ENCODE data around the gene RUSC1. TPM values are rescaled to one million over a fixed set of nuclear protein-coding genes. Genes with fewer than 3 reads are reported as not detected.

RUSC1 gene
- total RNA-seq, 4 donors from 2014 or later = 13.8 to 49.1 (median 35.9) TPM

DNA sequence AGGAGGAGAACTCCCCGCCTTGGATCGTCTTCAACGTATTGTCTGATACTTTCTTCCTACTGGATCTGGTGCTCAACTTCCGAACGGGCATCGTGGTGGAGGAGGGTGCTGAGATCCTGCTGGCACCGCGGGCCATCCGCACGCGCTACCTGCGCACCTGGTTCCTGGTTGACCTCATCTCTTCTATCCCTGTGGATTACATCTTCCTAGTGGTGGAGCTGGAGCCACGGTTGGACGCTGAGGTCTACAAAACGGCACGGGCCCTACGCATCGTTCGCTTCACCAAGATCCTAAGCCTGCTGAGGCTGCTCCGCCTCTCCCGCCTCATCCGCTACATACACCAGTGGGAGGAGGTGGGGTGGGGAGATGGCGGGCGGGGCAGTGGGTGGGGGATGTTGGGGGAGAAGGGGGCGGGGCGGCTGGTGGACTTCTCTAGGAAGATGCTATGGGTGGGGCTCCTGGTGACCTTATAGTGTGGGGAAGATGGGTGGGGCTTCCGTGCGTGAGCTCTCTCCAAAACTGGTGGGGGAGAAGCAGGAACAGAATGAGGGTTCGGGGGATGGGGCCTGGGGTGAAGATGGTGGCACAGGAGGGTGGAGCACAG lies 38.1 kb upstream of the RUSC1 start:
- Histone ChIP-seq H3K4me3 (no peak overlapping the region), H3K27ac (no peak overlapping the region), H3K36me3 (no peaks in the 10 kb centered on the region), H3K4me1 (peaks cover 0 to 9% of the 10 kb centered on the region in 2 donors), H3K9me3 (no peaks in the 10 kb centered on the region), H3K27me3 (no peaks in the 10 kb centered on the region)
- DNase-seq = no peak
- intact Hi-C loops (cut with DNase I; ENCODE audit: low total_unique reads) = no loop called here
- TF ChIP-seq, protein P1, sequence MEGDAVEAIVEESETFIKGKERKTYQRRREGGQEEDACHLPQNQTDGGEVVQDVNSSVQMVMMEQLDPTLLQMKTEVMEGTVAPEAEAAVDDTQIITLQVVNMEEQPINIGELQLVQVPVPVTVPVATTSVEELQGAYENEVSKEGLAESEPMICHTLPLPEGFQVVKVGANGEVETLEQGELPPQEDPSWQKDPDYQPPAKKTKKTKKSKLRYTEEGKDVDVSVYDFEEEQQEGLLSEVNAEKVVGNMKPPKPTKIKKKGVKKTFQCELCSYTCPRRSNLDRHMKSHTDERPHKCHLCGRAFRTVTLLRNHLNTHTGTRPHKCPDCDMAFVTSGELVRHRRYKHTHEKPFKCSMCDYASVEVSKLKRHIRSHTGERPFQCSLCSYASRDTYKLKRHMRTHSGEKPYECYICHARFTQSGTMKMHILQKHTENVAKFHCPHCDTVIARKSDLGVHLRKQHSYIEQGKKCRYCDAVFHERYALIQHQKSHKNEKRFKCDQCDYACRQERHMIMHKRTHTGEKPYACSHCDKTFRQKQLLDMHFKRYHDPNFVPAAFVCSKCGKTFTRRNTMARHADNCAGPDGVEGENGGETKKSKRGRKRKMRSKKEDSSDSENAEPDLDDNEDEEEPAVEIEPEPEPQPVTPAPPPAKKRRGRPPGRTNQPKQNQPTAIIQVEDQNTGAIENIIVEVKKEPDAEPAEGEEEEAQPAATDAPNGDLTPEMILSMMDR (IDR thresholded peaks at IDR 0.05) = no peak
- no peak for TF ChIP-seq POLR2A (IDR thresholded peaks at IDR 0.05)

DNA sequence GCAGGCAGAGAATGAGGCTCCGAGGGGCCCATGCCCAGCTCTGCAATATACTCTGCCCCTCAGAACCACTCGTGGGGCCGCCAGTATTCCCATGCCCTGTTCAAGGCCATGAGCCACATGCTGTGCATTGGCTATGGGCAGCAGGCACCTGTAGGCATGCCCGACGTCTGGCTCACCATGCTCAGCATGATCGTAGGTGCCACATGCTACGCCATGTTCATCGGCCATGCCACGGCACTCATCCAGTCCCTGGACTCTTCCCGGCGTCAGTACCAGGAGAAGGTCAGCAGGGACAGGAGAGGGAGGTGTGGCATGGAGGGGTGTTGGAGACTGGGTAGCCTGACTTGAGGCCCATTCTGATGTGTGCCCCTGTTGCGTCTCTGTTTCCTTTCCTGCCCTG lies 36.2 kb upstream of the RUSC1 start:
- H3K27me3 ChIP-seq = no peaks in the 10 kb centered on the region
- H3K27ac ChIP-seq = no peak overlapping the region
- intact Hi-C loops (cut with DNase I; ENCODE audit: low total_unique reads) = no loop called here
- H3K9me3 ChIP-seq = no peaks in the 10 kb centered on the region
- H3K36me3 ChIP-seq = no peaks in the 10 kb centered on the region
- no peaks in the 10 kb centered on the region for H3K4me1 ChIP-seq
- H3K4me3 ChIP-seq = no peak overlapping the region
- TF ChIP-seq, protein P1 (IDR thresholded peaks at IDR 0.05) = no peak
- no peak for TF ChIP-seq POLR2A (IDR thresholded peaks at IDR 0.05)
- DNase-seq = no peak

DNA sequence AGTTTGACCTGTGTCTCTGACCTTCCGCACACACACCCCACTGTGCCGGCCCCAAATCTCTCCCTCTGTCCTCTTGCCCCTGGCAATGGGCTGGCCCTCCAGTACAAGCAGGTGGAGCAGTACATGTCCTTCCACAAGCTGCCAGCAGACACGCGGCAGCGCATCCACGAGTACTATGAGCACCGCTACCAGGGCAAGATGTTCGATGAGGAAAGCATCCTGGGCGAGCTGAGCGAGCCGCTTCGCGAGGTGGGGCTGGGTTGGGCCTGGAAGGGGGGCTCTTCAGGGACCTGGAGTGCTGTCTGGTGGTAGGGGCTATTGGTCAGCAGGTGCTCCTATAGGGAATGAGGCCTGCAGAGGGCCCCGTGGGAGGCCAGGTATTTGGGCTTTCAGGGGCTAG lies 35.6 kb upstream of the RUSC1 start:
- no peaks in the 10 kb centered on the region for H3K9me3 ChIP-seq
- no peaks in the 10 kb centered on the region for H3K4me1 ChIP-seq
- TF ChIP-seq, protein P1 (IDR thresholded peaks at IDR 0.05) = no peak
- TF ChIP-seq POLR2A (IDR thresholded peaks at IDR 0.05) = no peak
- DNase-seq = no peak
- intact Hi-C loops (cut with DNase I; ENCODE audit: low total_unique reads) = no loop called here
- no peaks in the 10 kb centered on the region for H3K36me3 ChIP-seq
- H3K27me3 ChIP-seq = no peaks in the 10 kb centered on the region
- no peak overlapping the region for H3K4me3 ChIP-seq
- H3K27ac ChIP-seq = no peak overlapping the region

DNA sequence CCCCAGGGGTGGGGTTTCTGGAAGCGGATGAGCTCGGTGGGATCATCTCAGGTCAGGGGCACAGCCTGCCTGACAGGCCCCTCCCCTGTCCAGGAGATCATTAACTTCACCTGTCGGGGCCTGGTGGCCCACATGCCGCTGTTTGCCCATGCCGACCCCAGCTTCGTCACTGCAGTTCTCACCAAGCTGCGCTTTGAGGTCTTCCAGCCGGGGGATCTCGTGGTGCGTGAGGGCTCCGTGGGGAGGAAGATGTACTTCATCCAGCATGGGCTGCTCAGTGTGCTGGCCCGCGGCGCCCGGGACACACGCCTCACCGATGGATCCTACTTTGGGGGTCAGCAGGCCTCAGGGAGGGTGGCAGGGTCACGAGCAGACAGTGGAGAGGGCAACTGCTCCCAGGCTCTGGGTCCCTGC lies 35.1 kb upstream of the RUSC1 start:
- Histone ChIP-seq H3K27ac (no peak overlapping the region), H3K27me3 (no peaks in the 10 kb centered on the region), H3K4me1 (no peaks in the 10 kb centered on the region), H3K4me3 (no peak overlapping the region), H3K9me3 (no peaks in the 10 kb centered on the region), H3K36me3 (no peaks in the 10 kb centered on the region)
- intact Hi-C loops (cut with DNase I; ENCODE audit: low total_unique reads) = no loop called here
- no peak for DNase-seq
- TF ChIP-seq, protein P1 (IDR thresholded peaks at IDR 0.05) = no peak
- TF ChIP-seq POLR2A (IDR thresholded peaks at IDR 0.05) = no peak

DNA sequence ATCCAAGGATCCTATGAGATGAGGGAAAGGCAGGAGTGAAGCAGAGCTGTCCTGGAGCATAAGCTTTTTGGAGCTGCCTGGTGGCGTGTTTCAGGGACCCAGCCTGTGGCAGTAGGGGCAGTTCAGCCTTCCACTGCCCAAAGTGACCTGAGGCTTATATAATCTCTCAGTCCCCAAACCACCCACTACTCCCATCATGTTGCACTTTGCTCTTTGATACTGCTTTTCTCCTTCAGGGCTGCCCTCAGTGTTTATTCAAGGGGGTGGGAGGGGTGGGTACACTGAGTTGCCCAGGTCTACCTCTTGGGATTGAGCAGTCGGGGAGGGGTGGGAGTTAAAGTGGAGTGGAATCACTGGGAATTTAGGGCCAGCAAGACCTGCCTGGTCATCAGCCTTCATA lies 34.1 kb upstream of the RUSC1 start:
- Histone ChIP-seq H3K36me3 (no peaks in the 10 kb centered on the region), H3K27ac (no peak overlapping the region), H3K27me3 (no peaks in the 10 kb centered on the region), H3K9me3 (no peaks in the 10 kb centered on the region), H3K4me1 (no peaks in the 10 kb centered on the region), H3K4me3 (no peak overlapping the region)
- no peak for DNase-seq
- TF ChIP-seq POLR2A (IDR thresholded peaks at IDR 0.05) = no peak
- TF ChIP-seq, protein P1 (IDR thresholded peaks at IDR 0.05) = no peak
- intact Hi-C loops (cut with DNase I; ENCODE audit: low total_unique reads) = no loop called here

Data from uterus (tissue), 4 donors.